A673 (cell line): ENCODE results near the gene HSF2.

Experiments used
- EZH2 ChIP-seq: fragments of 200-600 bp; sonication (generic); IDR thresholded peaks from 2 replicates; pipeline ENCODE4 v1.6.1; 2017; ENCODE audit warnings: borderline replicate concordance, low read depth, mild to moderate bottlenecking, mixed read lengths, antibody characterized with exemption, low read length; ENCODE audit not compliant: poor library complexity, severe bottlenecking
- TF ChIP-seq, protein P1 (sequence below): fragments of 300-800, 200-600 bp; sonication (generic); conservative IDR thresholded peaks from 2 replicates; pipeline ENCODE4 v1.5.1; 2017; ENCODE audit warnings: low read depth, mild to moderate bottlenecking, antibody characterized with exemption, low read length, moderate library complexity, mixed read lengths

DNA sequence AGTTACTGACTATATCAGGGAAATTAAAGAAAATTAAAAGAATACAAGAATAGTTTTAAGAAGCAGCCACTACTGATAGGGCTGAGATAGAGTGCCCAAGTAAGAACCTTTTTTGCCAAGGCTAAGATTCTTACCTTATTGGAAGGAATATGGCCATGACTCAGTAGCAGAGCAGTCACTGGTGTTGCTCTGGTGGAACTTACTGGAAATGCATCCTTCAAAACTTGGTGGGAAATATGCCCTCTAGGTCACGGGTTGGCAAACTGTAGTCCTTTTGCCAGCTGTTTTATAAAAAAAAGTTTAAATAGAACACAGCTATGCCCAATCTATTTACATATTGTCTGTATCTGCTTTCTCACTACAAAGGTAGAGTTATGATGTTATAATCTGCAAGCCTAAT, 6.0 kb downstream of the HSF2 start:
- TF ChIP-seq, protein P1, sequence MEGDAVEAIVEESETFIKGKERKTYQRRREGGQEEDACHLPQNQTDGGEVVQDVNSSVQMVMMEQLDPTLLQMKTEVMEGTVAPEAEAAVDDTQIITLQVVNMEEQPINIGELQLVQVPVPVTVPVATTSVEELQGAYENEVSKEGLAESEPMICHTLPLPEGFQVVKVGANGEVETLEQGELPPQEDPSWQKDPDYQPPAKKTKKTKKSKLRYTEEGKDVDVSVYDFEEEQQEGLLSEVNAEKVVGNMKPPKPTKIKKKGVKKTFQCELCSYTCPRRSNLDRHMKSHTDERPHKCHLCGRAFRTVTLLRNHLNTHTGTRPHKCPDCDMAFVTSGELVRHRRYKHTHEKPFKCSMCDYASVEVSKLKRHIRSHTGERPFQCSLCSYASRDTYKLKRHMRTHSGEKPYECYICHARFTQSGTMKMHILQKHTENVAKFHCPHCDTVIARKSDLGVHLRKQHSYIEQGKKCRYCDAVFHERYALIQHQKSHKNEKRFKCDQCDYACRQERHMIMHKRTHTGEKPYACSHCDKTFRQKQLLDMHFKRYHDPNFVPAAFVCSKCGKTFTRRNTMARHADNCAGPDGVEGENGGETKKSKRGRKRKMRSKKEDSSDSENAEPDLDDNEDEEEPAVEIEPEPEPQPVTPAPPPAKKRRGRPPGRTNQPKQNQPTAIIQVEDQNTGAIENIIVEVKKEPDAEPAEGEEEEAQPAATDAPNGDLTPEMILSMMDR: no peak; the same call in 1 of the 2 replicates
- TF ChIP-seq EZH2: no peak
